Measurements from ENCODE around the gene HECW1. TPM values are rescaled to one million over a fixed set of nuclear protein-coding genes. Genes with fewer than 3 reads are reported as not detected.

Gene HECW1
- total RNA-seq, 1 donor = 2.9 TPM

DNA sequence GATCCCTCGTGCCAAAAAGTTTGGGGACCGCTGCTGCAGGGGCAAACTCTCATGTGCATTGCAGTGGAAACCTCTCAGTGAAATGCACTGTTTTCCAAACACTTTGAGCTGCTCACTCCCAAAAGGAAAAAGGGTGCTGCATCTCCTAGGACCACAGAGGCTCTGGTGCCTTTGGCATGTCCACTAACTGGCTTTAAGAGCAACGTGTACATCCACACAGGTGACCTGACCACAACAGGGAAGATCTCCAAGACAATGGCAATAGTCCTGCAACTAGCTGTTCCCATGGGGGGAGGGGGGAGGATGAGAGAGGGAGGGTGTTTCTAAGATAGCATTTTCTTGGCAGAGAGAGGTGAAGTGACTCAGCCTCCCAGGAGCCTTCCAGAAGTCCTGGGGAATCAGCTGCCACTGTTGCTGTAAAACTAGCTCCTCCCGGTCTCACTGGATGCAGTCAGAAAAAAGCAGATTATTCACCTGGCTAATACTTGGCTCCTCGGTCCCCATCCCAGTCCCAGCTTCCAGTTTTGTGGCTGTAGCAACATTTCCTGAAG is 181.7 kb downstream of the HECW1 start:
- Histone ChIP-seq H3K27me3 (ENCODE audit: insufficient read depth, low read length) (peaks cover 5% of the 10 kb centered on the region), H4K20me1 (ENCODE audit: insufficient read depth, low read length) (no peaks in the 10 kb centered on the region), H3K4me3 (ENCODE audit: insufficient read depth, low read length) (no peak overlapping the region), H3K36me3 (ENCODE audit: insufficient read depth, low read length) (no peaks in the 10 kb centered on the region), H3K4me2 (ENCODE audit: insufficient read depth, low read length) (no peak overlapping the region), H3K79me2 (ENCODE audit: insufficient read depth, low read length) (no peaks in the 10 kb centered on the region), H2AFZ (ENCODE audit: low read length) (no peak overlapping the region), H3K9me3 (ENCODE audit: low read depth, low read length) (peaks cover 3% of the 10 kb centered on the region), H3K27ac (ENCODE audit: low read depth, low read length) (no peak overlapping the region), H3K4me1 (ENCODE audit: insufficient read depth, low read length) (no peaks in the 10 kb centered on the region)
- TF ChIP-seq, protein P1, sequence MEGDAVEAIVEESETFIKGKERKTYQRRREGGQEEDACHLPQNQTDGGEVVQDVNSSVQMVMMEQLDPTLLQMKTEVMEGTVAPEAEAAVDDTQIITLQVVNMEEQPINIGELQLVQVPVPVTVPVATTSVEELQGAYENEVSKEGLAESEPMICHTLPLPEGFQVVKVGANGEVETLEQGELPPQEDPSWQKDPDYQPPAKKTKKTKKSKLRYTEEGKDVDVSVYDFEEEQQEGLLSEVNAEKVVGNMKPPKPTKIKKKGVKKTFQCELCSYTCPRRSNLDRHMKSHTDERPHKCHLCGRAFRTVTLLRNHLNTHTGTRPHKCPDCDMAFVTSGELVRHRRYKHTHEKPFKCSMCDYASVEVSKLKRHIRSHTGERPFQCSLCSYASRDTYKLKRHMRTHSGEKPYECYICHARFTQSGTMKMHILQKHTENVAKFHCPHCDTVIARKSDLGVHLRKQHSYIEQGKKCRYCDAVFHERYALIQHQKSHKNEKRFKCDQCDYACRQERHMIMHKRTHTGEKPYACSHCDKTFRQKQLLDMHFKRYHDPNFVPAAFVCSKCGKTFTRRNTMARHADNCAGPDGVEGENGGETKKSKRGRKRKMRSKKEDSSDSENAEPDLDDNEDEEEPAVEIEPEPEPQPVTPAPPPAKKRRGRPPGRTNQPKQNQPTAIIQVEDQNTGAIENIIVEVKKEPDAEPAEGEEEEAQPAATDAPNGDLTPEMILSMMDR (IDR thresholded peaks at IDR 0.05; ENCODE audit: extremely low read depth, low read depth, low read length) = no peak
- DNase-seq (ENCODE audit: insufficient read length, low spot score, missing footprints) = peak; percentile 76

DNA sequence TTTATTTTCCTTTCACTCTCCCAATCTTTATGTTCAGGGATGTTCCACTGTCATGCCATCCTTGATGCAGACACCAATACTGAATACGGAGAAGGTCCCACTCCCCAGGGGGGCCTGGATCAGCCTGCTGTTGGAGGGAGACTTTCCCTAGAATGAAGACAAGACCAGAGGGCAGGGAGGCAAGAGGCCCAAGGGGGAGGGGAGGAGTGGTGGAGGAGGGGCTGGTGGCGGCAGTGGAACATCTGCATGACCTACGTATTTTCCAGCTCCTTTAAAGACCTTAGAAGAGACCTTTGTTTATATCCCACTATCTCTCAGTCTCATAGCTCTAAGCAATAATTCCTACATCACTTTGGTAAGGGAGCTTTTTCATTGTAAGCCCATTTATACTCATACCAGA is 183.0 kb downstream of the HECW1 start:
- Histone ChIP-seq H3K4me1 (ENCODE audit: insufficient read depth, low read length) (no peaks in the 10 kb centered on the region), H3K27me3 (ENCODE audit: insufficient read depth, low read length) (peaks cover 5% of the 10 kb centered on the region), H3K36me3 (ENCODE audit: insufficient read depth, low read length) (no peaks in the 10 kb centered on the region), H3K4me2 (ENCODE audit: insufficient read depth, low read length) (no peak overlapping the region), H3K79me2 (ENCODE audit: insufficient read depth, low read length) (no peaks in the 10 kb centered on the region), H2AFZ (ENCODE audit: low read length) (no peak overlapping the region), H3K4me3 (ENCODE audit: insufficient read depth, low read length) (no peak overlapping the region), H3K9me3 (ENCODE audit: low read depth, low read length) (peaks cover 3% of the 10 kb centered on the region), H3K27ac (ENCODE audit: low read depth, low read length) (no peak overlapping the region), H4K20me1 (ENCODE audit: insufficient read depth, low read length) (no peaks in the 10 kb centered on the region)
- DNase-seq (ENCODE audit: insufficient read length, low spot score, missing footprints) = no peak
- TF ChIP-seq, protein P1 (IDR thresholded peaks at IDR 0.05; ENCODE audit: extremely low read depth, low read depth, low read length) = no peak

DNA sequence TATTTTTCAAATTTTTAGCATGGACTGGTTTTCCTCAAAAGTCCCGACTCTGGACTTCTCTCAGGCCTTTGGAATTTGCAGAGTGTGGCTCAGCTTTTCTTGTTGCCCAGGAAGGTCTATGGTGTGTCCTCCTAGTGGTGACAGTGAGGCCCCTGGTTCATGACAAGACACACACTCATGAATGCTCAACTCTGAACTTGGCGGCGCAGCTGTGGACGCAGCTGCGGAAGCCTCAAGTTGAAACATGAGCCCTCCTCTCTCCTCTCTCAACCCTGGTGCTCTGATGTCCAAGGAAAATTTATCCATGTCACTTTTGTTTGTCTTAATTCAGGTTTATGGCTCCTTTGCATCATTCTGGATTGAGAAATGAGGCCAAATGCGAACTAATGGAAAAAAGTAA is 183.9 kb downstream of the HECW1 start:
- no peak overlapping the region for H3K4me2 ChIP-seq (ENCODE audit: insufficient read depth, low read length)
- H2AFZ ChIP-seq (ENCODE audit: low read length) = no peak overlapping the region
- H3K79me2 ChIP-seq (ENCODE audit: insufficient read depth, low read length) = no peaks in the 10 kb centered on the region
- TF ChIP-seq, protein P1 (IDR thresholded peaks at IDR 0.05; ENCODE audit: extremely low read depth, low read depth, low read length) = no peak
- H3K36me3 ChIP-seq (ENCODE audit: insufficient read depth, low read length) = no peaks in the 10 kb centered on the region
- no peak overlapping the region for H3K27ac ChIP-seq (ENCODE audit: low read depth, low read length)
- H4K20me1 ChIP-seq (ENCODE audit: insufficient read depth, low read length) = no peaks in the 10 kb centered on the region
- H3K4me3 ChIP-seq (ENCODE audit: insufficient read depth, low read length) = no peak overlapping the region
- H3K4me1 ChIP-seq (ENCODE audit: insufficient read depth, low read length) = no peaks in the 10 kb centered on the region
- H3K9me3 ChIP-seq (ENCODE audit: low read depth, low read length) = no peaks in the 10 kb centered on the region
- peaks cover 5% of the 10 kb centered on the region for H3K27me3 ChIP-seq (ENCODE audit: insufficient read depth, low read length)
- no peak for DNase-seq (ENCODE audit: insufficient read length, low spot score, missing footprints)

DNA sequence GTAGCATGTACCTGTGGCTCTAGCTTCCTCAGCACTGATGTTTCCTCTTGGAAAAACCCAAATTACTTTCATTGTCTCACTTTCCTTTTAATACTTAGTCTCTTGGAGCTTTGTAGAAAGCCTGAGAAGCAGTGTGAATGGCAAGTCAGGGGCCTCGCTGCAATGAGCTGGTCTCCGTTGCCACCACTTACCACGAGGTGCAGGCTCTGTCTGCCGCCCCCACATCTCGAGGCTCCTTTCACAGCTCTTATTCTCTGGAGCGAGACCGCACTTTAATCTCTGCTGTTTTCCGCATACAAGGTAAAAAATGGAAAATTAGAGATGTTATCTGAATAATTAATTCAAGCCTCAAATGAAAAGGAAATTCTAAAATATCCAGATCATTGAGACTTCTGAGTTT is 186.2 kb downstream of the HECW1 start:
- Histone ChIP-seq H3K27me3 (ENCODE audit: insufficient read depth, low read length) (peaks cover 5% of the 10 kb centered on the region), H2AFZ (ENCODE audit: low read length) (no peak overlapping the region), H3K4me3 (ENCODE audit: insufficient read depth, low read length) (no peak overlapping the region), H3K4me1 (ENCODE audit: insufficient read depth, low read length) (peaks cover 3% of the 10 kb centered on the region), H4K20me1 (ENCODE audit: insufficient read depth, low read length) (no peaks in the 10 kb centered on the region), H3K36me3 (ENCODE audit: insufficient read depth, low read length) (no peaks in the 10 kb centered on the region), H3K79me2 (ENCODE audit: insufficient read depth, low read length) (no peaks in the 10 kb centered on the region), H3K4me2 (ENCODE audit: insufficient read depth, low read length) (no peak overlapping the region), H3K9me3 (ENCODE audit: low read depth, low read length) (no peaks in the 10 kb centered on the region), H3K27ac (ENCODE audit: low read depth, low read length) (no peak overlapping the region)
- TF ChIP-seq, protein P1 (IDR thresholded peaks at IDR 0.05; ENCODE audit: extremely low read depth, low read depth, low read length) = no peak
- DNase-seq (ENCODE audit: insufficient read length, low spot score, missing footprints) = no peak
